Measurements from ENCODE around the gene TCF19. TPM values are rescaled to one million over a fixed set of nuclear protein-coding genes. Genes with fewer than 3 reads are reported as not detected.

TCF19 gene
- total RNA-seq, 1 donor from 2014 or later = 8.5 TPM

GRCh38 chr6:31203345-31203979 is 45.1 kb downstream of the TCF19 start:
- Mint-ChIP-seq H3K4me3 (peak overlapping the region; percentile 42), H3K9me3 (peaks cover 4% of the 10 kb centered on the region), H3K4me1 (peaks cover 17% of the 10 kb centered on the region)

GRCh38 chr6:31204751-31205145 is 46.4 kb downstream of the TCF19 start:
- H3K9me3 Mint-ChIP-seq = peaks cover 4% of the 10 kb centered on the region
- DNase-seq (ENCODE audit: low spot score in 2 of 2, unreplicated experiment in 2 of 2) = no peak
- no peak overlapping the region for H3K4me3 Mint-ChIP-seq
- TF ChIP-seq CTCF (IDR thresholded peaks at IDR 0.05; ENCODE audit: unreplicated experiment) = no peak
- no peaks in the 10 kb centered on the region for H3K27me3 Mint-ChIP-seq (ENCODE audit: low read depth)
- H3K36me3 Mint-ChIP-seq = peaks cover 4% of the 10 kb centered on the region
- peaks cover 17% of the 10 kb centered on the region for H3K4me1 Mint-ChIP-seq
- peak overlapping the region; percentile 50 for H3K27ac Mint-ChIP-seq

More at GRCh38 chr6:31203345-31203979, 45.1 kb downstream of the TCF19 start:
- DNase-seq (ENCODE audit: low spot score in 2 of 2, unreplicated experiment in 2 of 2) = no peak
- Mint-ChIP-seq H3K27me3 (ENCODE audit: low read depth) (no peaks in the 10 kb centered on the region), H3K36me3 (peaks cover 4% of the 10 kb centered on the region), H3K27ac (peak overlapping the region; percentile 87)
- no peak for TF ChIP-seq CTCF (IDR thresholded peaks at IDR 0.05; ENCODE audit: unreplicated experiment)

- TF ChIP-seq CTCF (IDR thresholded peaks at IDR 0.05; ENCODE audit: unreplicated experiment) = no peak
- H3K4me1 Mint-ChIP-seq = peaks cover 17% of the 10 kb centered on the region
- DNase-seq (ENCODE audit: low spot score in 2 of 2, unreplicated experiment in 2 of 2) = no peak
- peaks cover 4% of the 10 kb centered on the region for H3K36me3 Mint-ChIP-seq
- no peak overlapping the region for H3K4me3 Mint-ChIP-seq
- H3K9me3 Mint-ChIP-seq = peaks cover 4% of the 10 kb centered on the region
- peaks cover 2% of the 10 kb centered on the region for H3K27me3 Mint-ChIP-seq (ENCODE audit: low read depth)
- H3K27ac Mint-ChIP-seq = no peak overlapping the region
Measured at GRCh38 chr6:31205638-31206037, 47.2 kb downstream of the TCF19 start.

GRCh38 chr6:31208506-31208905 is 50.1 kb downstream of the TCF19 start:
- Mint-ChIP-seq H3K27me3 (ENCODE audit: low read depth) (peaks cover 13% of the 10 kb centered on the region), H3K4me3 (no peak overlapping the region), H3K4me1 (peaks cover 11% of the 10 kb centered on the region), H3K27ac (no peak overlapping the region), H3K9me3 (no peaks in the 10 kb centered on the region), H3K36me3 (no peaks in the 10 kb centered on the region)
- DNase-seq (ENCODE audit: low spot score in 2 of 2, unreplicated experiment in 2 of 2) = no peak
- no peak for TF ChIP-seq CTCF (IDR thresholded peaks at IDR 0.05; ENCODE audit: unreplicated experiment)

GRCh38 chr6:31209137-31209536 is 50.7 kb downstream of the TCF19 start:
- Mint-ChIP-seq H3K27me3 (ENCODE audit: low read depth) (peaks cover 13% of the 10 kb centered on the region), H3K27ac (no peak overlapping the region), H3K4me1 (peaks cover 5% of the 10 kb centered on the region), H3K4me3 (no peak overlapping the region), H3K9me3 (no peaks in the 10 kb centered on the region), H3K36me3 (no peaks in the 10 kb centered on the region)
- TF ChIP-seq CTCF (IDR thresholded peaks at IDR 0.05; ENCODE audit: unreplicated experiment) = no peak
- no peak for DNase-seq (ENCODE audit: low spot score in 2 of 2, unreplicated experiment in 2 of 2)

All from mesothelial cell of epicardium (in vitro differentiated cells).